GM12865 (cell line): ENCODE measurements around the gene NUMA1.

Experiments
- DNase-seq: peaks from one replicate; pipeline ENCODE4 v3.0.0; 2010; ENCODE audit warnings: low read depth
- H3K4me3 ChIP-seq: 2 replicates; pipeline ENCODE4 v1.5.1; 2011; ENCODE audit warnings: mild to moderate bottlenecking, low read depth, low read length, control low read depth
- CTCF ChIP-seq: IDR thresholded peaks from 2 replicates; pipeline ENCODE4 v1.5.1; 2011; ENCODE audit warnings: low read length, control low read depth, low read depth, inconsistent platforms; ENCODE audit not compliant: insufficient read depth; ENCODE audit errors: missing control alignments

NUMA1 gene

DNA sequence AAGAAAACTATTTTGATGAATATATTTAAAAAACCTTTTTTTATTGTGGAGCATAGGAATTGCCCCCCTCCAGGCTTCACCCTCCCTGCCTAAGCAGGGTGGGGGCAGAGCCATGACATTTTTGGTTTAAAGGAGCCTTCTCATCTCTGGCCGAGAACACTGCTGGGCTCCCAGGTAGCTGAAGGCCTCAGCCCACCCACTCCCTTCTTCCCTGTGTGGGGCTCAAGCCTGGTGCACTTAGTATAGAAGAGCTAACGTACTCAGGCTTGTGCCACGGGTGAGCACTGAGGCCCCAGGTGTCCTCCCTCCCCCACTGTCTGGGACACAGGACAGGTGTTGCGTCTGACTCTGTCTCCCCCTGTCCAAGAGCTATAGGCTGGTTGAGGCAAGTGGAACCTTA lies 83.8 kb downstream of the NUMA1 start:
- no peak for DNase-seq
- no peak overlapping the region for H3K4me3 ChIP-seq
- no peak for TF ChIP-seq CTCF

- H3K4me3 ChIP-seq = no peak overlapping the region
- TF ChIP-seq CTCF = no peak
- no peak for DNase-seq
Observed at GRCh38 chr11:71995726-71996291, 84.5 kb downstream of the NUMA1 start.

DNA sequence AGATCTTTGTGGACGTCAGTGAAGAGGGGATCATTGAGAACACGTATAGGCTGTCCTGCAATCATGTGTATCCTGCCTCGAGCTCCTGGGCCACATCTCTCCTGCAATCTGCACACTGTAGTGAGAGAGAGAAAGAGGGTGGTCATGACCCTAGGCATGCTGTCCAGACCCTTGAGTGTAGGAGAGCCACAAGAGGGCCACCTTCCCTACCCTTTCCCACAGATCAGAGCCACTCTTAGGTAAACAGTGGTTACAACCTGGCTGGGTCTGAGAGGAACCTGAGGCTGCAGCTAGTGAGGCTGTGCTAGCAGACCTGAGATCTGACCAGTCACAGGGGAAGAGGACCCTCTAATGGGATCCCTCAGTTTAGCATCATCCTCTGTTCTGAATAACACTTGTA lies 85.6 kb downstream of the NUMA1 start:
- no peak overlapping the region for H3K4me3 ChIP-seq
- TF ChIP-seq CTCF = no peak
- no peak for DNase-seq

- DNase-seq = peak; percentile 40
- TF ChIP-seq CTCF = no peak
- H3K4me3 ChIP-seq = no peak overlapping the region
Observed at GRCh38 chr11:71992136-71992730, 88.1 kb downstream of the NUMA1 start.

GRCh38 chr11:71991494-71991893 lies 88.8 kb downstream of the NUMA1 start:
- TF ChIP-seq CTCF = no peak
- H3K4me3 ChIP-seq = no peak overlapping the region
- DNase-seq = peak; percentile 88

DNA sequence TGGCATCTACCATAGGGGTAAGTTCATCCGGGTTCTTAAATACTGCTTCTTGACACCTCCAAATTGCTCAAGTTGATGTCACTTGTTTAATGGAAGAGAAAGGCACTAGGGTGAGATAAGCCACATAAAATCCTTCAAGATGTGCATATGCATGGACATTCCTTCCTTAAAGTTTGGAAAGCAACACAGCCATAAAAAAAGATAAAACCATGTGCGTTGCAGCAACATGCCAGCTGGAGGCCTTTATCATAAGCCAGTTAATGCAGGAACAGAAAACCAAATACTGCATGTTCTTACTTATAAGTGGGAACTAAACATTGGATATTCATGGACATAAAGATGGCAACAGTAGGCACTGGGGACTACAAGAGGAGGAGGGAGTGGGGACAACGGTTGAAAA lies 89.6 kb downstream of the NUMA1 start:
- no peak for TF ChIP-seq CTCF
- DNase-seq = no peak

DNA sequence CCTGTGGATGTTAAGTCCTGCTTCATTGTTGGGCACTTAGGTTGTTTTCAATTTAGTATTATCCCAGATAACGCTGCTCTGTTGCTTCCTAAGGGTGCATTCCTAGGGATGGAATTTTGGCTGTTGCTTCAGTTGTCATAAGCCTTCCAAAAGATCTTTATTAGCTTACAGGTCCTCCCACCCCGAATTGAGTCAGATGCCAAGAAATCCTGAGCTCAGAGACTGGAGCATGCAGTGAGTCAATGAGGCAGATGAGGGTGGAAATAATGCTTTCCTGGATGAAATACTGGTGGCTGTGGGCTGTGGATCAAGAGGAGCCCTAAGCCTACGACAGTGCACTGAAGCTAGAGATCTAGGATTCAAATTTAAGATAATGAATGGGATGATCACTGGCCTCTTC lies 92.3 kb downstream of the NUMA1 start:
- H3K4me3 ChIP-seq = no peak overlapping the region
- no peak for TF ChIP-seq CTCF
- no peak for DNase-seq

More for the DNA sequence above, 89.6 kb downstream of the NUMA1 start:
- H3K4me3 ChIP-seq = no peak overlapping the region
